GM19023 (cell line): Measurements from ENCODE around the gene PECR.
A peak's percentile ranks its signal among the peaks of the same experiment; 100 is the strongest.

ENCODE experiments used
- ATAC-seq: cut with Tn5 transposase; IDR thresholded peaks from one replicate; pipeline ENCODE4 v1.9.1; 2021; ENCODE audit warnings: mild to moderate bottlenecking, moderate library complexity; ENCODE audit not compliant: unreplicated experiment

PECR gene

GRCh38 chr2:216081487-216082116 lies at the start of gene PECR, which contains the start of gene TMEM169:
Gene PECR, minus strand, starts transcription at chr2:216081809. Its CDS starts 68 bp downstream, at chr2:216081741.
Gene TMEM169, plus strand, starts transcription at chr2:216081919. Its CDS starts 14,045 bp downstream, at chr2:216095964.
- peak; percentile 95 for ATAC-seq

- no peak for ATAC-seq
These were observed 48.9 kb upstream of the PECR start for GRCh38 chr2:216130346-216130971.

- no peak for ATAC-seq
These were observed 45.3 kb upstream of the PECR start for GRCh38 chr2:216126943-216127342.

GRCh38 chr2:216121255-216121654 lies 39.6 kb upstream of the PECR start:
- no peak for ATAC-seq

- no peak for ATAC-seq
These were observed 38.4 kb upstream of the PECR start for GRCh38 chr2:216119986-216120385.

- no peak for ATAC-seq
These were observed 37.5 kb upstream of the PECR start for GRCh38 chr2:216119146-216119545.

- no peak for ATAC-seq
These were observed 36.9 kb upstream of the PECR start for GRCh38 chr2:216118474-216118873.

- ATAC-seq, result no peak
These were observed 36.1 kb upstream of the PECR start for GRCh38 chr2:216117561-216118340.

- ATAC-seq, result no peak
These were observed 34.8 kb upstream of the PECR start for GRCh38 chr2:216116418-216116817.

GRCh38 chr2:216114714-216115531 lies 33.3 kb upstream of the PECR start:
- peak; percentile 51 for ATAC-seq

- peak; percentile 0 for ATAC-seq
These were observed 32.7 kb upstream of the PECR start for GRCh38 chr2:216114382-216114713.

GRCh38 chr2:216113572-216113971 lies 32.0 kb upstream of the PECR start:
- peak; percentile 71 for ATAC-seq

- ATAC-seq, result no peak
These were observed 31.3 kb upstream of the PECR start for GRCh38 chr2:216112926-216113325.

- ATAC-seq, result no peak
These were observed 29.5 kb upstream of the PECR start for GRCh38 chr2:216111122-216111521.

GRCh38 chr2:216110620-216111019 lies 29.0 kb upstream of the PECR start:
- no peak for ATAC-seq

GRCh38 chr2:216109962-216110614 lies 28.5 kb upstream of the PECR start:
- no peak for ATAC-seq

GRCh38 chr2:216108967-216109921 lies 27.6 kb upstream of the PECR start, which contains the start of gene XRCC5:
Gene XRCC5, plus strand, starts transcription at chr2:216109348. Its CDS starts 89 bp downstream, at chr2:216109437.
- peak; percentile 49 for ATAC-seq

- ATAC-seq, result no peak
These were observed 26.8 kb upstream of the PECR start for GRCh38 chr2:216108310-216108966.

GRCh38 chr2:216107760-216108159 lies 26.2 kb upstream of the PECR start:
- no peak for ATAC-seq
